NCI-H2196 (cell line): Measurements from ENCODE around the gene EIF2B5.

Experiments
- DNase-seq: peaks from one replicate; lab custom pipeline; 2025; ENCODE audit not compliant: unreplicated experiment; lab: John Stamatoyannopoulos, UW

The EIF2B5 gene

DNA sequence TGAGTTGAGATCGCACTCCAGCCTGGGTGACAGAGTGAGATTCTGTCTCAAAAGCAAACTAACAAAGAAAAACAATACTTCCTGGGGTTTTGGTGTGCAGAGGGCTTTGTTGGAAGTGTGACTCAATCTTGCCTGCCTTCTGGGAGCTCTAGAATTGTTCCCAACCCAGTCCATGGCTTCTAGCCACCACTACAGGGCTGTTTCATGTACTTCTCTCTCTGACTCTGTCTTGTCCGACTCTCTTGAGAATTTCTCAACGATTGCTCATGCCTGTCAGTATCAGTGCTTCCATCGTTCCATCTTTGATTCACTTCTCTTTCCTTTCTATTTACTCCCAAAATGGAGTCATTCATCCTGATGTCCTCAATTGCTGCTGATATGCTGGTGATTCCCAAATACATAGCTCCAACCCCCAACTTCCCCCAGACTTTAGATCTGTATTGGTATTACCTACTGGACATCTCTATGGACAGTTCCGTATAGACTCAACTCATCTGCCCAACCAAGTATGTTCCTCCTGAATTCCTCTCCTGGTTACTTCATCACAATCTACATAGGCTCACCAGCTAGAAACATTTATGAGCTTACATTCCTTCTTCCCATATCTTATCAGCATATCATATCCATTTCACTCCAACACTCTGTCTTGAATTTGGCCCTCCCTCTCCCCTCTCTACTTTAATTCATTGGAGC lies 37.7 kb downstream of the EIF2B5 start:
- no peak for DNase-seq

DNA sequence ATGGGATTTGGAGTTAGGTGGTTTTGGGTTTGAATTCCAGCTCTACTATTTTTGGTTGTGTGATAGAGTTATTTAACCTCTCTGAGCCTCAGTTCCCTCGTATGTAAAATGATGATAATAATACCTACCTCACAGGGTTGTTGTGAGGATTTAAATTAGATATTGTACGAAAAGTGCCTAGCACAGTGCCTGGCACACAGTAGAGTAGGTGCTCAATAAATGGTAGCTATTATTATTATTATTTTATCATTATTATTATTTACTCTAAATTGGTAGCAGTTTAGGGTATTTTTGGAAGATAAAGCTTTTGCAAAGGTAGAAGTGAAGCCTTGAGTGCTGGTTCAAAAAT lies 38.2 kb downstream of the EIF2B5 start:
- no peak for DNase-seq

DNA sequence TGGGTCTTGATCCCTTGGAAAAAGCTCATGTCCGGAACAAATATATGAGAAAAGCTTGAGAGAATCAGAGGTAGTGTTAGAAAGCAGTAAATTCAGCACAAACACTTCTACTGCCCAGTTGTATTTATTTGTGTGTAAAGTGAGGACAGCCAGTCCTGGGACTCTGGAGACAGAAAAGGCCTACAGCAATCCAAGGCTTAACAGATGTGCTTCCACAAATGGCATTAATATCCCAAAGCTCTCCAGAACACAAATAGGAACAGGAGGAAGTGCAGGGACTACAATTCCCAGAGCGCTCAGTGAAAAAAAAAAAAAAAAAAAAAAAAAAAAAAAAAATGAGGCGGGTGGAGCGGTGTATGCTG lies 39.1 kb downstream of the EIF2B5 start:
- no peak for DNase-seq

DNA sequence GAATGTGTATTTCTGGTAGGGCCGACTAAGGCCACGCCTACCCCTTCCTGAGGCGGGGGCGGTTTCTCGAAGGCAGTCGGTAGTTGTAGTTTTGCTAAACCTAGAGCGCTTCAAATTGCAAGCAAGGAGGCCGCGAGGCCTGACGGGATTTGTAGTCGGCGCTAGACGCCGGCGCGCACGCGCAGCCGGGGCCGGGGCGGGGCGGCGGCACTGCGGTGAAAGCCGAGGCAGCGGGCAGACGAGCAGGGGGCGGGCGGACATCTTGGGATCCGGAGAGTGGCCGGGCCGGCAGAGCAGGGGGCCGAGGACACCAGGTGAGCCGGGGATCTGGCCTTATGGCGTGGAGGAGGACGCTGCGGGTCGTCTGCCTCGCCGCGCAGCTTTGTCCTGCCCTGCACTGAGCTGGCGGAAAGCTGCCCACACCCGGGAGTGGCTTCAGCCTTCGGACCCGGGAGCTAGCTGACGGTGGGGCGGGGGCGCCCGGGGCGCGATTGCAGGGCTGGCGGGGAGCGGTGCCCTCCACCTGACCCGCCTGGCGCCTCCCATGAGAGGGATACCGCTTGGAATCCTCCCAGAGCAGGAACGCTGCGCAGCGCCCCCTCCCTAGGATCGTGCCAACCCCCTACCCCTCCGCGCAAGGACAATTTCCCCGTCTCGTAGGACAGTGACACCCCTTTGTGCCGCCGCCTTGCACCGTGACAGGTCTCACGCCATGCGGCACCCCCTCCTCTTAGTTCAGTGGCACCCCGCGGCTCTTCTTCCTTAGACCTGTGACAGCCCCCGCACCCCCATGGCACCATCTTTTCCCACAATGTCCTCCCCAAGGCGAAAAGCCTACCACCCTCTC lies 39.7 kb downstream of the EIF2B5 start, which contains the start of gene AP2M1:
TSS of gene AP2M1 (plus strand) at position 210 of the 847 bp plus-strand sequence. CDS start 2,139 bp downstream, outside the sequence.
- DNase-seq = peak; percentile 99

DNA sequence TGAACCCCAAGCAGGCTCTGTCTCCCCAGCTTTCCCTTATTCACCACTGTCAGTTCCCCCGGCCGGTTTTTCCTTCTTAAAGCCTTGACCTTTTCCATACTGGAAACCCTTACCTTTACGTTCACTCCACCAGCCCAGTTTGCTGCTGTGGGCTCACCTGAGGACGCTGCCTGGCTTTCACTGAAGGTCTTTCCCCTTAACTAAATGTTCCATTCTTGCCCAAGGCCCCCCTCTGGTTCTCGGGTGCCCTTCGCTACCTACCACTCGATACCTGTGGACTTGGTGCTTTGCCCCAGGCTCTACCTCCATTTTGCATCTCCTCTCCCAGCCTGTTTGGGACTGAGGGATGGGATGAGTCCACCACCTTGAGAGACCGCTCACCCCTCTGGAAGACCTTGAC lies 40.3 kb downstream of the EIF2B5 start:
- no peak for DNase-seq

DNA sequence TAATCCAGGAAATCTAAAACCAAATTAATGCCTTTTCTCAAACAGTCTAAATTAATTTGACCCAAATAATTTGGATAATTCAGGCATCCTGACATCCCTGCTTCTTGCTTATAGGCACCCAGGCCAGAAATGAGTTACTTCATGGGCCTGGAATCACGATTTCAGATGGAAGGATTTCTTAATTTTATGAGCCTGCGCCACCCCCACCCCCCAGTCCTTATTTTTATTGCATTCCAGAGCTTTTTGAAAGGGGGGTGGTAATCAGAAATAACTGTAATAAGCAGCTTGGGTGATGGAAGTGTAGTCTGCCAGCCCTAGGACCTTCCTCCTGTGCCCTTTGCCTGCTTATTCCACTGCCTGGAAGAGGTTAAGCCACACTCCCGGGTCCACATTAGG lies 40.8 kb downstream of the EIF2B5 start:
- no peak for DNase-seq

DNA sequence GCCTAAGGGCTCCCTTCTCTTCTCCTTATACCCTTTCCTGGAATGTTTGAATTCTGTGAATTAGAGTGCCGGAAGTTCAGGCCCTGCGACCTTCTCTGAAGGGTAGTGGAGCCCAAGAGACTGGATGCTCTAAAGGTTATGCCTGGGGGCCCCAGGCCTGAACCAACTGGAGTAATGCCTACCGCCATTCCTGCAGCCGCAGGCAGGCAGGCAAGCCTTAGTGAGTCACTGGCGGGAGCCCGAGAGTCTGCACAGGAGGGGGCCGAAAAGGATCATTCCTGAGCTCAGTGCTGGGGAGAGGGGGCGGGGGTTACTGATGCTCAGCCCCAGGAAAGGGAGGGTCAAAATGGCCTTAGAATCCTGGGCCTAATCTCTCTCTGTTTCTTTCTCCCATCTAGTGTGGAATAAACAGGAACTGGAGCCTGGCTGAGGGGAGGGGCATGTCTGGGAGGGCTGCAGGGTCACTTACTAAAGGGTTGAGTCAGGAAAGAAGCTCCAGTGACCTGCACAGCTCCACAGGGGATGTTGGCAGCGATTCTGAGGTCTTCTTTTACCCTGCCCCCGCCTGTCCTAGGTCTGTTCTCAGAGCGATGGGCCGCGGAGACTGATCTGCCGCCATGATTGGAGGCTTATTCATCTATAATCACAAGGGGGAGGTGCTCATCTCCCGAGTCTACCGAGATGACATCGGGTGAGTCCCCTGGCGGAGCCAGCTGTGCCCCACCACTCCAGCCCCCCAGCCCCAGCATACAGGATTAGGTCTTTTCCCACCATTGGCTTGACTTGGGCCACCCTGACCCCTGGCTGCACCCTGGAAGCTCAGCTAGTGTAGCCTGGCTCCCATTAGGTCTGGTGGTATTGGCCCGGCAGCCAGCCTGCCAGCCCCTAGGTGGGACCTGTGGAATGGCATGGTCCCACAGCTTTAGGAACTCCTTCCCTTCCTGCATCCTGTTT lies 41.5 kb downstream of the EIF2B5 start:
- DNase-seq = no peak

DNA sequence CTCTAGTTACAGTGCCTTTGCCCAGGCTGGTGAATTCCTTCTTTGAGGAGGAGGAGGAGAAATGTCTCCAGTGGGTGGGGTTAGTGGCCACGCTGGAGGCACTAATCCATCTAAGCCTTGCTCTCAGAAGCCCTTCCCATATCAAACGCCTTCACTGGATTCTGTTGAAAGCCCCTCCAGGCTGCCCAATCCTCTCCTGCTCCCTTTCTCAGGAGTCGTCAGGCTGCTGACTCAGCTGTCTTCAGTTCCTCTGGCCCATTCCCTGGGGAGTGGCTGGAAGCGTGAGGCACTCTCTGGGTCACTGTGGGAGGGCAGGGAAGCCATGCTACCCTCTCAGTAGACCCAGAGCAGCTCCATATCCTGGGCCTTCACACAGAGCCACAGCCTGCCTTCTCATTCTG lies 42.2 kb downstream of the EIF2B5 start:
- DNase-seq = no peak

DNA sequence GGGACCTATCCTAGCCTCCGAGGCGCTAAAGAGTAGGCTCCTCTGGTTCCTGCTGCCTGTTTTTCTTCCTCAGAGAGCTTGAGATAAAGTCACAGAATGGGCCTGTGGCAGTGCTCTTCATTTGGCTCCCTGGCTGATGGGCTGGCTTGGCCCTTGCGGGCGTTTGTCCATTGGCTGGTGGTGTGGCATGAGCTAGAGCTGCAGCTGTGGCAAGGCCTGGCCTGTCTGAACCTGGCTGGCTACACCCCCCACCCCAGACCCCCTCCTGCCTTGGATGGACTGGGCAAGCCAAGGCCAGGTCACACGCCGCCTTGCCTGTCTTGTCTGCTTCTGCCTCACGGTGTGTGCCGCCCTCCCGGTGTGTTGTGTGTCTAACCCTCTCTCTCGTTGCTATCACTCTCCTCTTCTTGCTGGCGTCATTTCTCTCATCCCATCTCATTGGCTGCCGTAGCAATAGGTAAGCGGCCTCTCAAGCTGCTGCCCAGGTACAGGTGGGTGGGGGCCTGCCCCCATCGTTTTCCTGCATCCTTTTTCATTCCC lies 42.7 kb downstream of the EIF2B5 start:
- no peak for DNase-seq

DNA sequence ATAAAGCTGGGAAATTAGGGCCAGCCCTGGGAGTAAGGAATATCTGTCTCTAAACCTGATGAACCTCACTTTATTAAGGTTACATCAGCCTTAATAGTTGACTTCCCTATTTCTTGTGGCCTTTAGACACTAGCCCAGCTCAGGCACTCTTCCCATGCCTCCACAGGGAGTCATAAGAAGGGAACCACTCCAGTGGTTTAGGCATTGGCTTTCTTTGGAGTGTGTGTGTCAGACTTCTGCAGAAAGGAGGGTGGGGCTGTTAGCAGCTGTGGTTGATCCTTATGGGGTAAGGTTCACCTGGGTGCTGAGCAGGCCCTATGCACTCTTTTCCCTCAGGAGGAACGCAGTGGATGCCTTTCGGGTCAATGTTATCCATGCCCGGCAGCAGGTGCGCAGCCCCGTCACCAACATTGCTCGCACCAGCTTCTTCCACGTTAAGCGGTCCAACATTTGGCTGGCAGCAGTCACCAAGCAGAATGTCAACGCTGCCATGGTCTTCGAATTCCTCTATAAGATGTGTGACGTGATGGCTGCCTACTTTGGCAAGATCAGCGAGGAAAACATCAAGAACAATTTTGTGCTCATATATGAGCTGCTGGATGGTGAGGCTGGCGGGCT lies 43.5 kb downstream of the EIF2B5 start:
- DNase-seq = no peak

DNA sequence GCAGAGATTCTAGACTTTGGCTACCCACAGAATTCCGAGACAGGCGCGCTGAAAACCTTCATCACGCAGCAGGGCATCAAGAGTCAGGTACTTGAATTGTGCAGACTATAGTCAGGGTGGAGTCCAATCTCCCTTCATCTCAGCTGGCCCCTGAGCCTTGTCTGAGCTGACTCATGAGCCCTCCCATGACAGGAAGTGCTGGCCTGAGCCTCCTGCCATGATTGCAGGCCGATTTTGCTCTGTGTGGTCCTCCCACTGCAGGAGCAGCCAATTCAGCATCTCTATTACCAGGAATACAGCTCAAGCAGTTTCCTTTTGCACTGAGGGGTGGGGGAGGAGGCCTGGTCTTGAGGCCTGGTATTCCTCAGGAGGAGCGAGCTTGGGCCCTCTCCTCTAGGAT lies 45.0 kb downstream of the EIF2B5 start:
- no peak for DNase-seq

DNA sequence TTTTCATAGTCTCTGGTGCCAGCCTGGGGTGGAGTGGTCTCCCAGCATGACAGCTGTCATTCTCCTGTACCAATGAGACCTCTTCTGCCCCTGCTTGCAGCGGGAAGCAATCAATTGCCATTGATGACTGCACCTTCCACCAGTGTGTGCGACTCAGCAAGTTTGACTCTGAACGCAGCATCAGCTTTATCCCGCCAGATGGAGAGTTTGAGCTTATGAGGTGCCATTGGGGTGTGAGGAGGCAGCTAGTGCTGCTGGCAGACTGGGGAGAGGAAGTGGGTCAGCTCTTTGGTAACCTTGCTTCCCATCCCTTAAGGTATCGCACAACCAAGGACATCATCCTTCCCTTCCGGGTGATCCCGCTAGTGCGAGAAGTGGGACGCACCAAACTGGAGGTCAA lies 46.4 kb downstream of the EIF2B5 start:
- no peak for DNase-seq

DNA sequence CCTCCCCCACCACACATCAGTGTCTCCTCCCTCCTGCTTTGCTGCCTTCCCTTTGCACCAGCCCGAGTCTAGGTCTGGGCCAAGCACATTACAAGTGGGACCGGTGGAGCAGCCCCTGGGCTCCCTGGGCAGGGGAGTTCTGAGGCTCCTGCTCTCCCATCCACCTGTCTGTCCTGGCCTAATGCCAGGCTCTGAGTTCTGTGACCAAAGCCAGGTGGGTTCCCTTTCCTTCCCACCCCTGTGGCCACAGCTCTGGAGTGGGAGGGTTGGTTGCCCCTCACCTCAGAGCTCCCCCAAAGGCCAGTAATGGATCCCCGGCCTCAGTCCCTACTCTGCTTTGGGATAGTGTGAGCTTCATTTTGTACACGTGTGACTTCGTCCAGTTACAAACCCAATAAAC lies 48.5 kb downstream of the EIF2B5 start:
- DNase-seq = no peak

DNA sequence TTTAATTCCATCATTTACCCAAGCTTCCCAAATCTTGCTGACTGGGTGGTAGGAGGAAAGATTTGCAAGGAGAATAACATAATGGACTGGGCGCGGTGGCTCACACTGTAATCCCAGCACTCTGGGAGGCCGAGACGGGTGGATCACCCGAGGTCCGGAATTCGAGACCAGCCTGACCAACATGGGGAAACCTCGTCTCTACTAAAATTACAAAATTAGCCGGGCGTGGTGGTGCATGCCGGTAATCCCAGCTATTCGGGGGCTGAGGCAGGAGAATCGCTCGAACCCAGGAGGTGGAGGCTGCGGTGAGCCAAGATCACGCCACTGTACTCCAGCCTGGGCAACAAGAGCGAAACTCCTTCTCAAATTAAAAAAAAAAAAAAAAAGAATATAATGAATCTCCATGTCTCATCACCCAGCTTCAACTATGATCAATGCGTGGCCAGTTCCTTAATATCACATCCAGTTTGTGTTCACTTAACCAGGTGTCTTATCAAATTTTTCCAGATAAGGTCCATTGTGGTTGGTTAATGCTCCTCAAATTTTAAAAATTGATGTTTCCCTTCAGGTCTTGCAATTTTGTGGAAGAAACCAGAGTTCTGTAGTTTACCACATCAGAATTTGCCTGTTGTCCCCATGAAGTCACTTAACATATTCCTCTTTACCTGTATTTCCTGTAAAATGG lies 49.5 kb downstream of the EIF2B5 start:
- DNase-seq = no peak

DNA sequence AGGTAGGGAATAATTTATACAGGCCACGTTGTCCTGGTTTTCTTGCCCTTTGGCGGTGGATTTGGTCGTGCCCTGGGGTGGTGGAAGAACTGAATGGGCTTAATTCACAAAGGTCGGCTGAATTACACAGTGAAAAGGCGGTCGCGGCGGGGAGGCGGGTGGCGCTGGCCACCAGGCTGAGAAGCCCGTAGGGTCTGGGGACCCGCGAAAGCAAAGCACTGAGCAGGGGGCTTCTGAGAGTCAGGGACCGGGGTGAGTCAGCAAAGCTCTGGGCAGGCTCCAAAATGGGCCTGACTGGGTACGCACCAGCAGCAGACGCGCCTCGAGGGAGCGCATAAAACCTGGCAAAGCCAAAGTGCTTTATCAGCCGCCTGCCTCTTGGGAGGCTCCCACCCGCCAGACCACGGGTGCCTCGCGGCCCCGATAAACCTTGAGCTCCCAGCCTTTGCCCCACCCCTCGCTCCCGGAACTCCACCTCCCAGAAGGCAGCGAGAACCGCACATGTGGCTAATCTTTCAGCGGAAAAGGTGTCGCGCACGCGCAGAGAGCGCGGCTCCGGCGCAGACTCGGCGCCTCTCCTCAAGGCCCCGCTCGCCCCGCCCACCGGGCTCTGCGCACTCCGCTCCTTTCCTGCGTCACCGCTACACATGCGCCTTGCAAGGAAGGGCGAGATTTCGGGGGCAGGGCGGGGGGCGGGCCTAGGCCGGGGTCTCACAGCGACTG lies 50.5 kb downstream of the EIF2B5 start:
- peak; percentile 100 for DNase-seq

DNA sequence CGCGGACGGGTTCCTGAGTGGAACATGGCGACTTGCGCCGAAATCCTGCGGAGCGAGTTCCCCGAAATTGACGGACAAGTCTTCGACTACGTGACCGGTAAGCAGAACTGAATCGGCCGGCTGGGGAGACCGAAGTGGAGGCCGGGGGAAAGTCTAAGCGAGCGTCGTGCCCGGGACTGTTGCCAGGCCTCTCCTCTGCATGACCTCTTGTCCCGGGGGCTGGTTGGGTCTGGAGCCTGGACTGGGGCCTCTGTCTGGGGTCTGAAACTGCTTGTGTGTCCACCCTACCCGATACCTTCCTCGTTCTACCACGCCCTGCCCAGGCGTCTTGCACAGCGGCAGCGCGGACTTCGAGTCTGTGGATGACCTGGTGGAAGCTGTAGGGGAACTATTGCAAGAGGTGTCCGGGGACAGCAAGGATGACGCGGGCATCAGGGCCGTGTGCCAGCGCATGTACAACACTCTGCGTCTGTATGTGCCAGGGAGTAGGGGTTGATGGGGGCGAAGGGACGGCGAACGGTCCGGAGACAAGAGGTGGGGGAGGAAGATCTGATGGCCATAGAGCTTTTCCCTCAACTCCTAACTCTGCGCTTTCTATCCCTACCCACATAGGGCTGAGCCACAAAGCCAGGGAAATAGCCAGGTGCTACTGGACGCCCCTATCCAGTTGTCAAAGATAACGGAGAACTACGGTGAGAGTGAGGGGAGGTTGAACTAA lies 51.2 kb downstream of the EIF2B5 start, which contains the start of gene ABCF3:
TSS of gene ABCF3 (plus strand) at position 16 of the 718 bp plus-strand sequence. CDS start at position 25, 9 bp downstream.
- no peak for DNase-seq

DNA sequence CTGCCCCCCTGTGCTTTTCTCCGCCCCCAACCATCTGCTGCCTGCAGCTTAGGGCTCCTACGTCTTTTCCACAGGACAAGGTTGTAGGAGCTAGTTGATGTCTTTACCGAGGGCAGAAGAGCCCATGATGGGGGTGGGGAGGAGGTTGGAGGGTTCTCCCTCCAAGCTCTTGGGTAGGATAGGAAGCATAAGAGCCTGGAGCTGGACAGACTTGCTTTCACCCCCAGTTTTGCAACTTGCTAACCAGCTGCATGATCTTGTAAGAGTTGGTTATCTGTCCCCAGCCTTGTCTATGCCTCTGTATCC lies 51.7 kb downstream of the EIF2B5 start:
- no peak for DNase-seq

DNA sequence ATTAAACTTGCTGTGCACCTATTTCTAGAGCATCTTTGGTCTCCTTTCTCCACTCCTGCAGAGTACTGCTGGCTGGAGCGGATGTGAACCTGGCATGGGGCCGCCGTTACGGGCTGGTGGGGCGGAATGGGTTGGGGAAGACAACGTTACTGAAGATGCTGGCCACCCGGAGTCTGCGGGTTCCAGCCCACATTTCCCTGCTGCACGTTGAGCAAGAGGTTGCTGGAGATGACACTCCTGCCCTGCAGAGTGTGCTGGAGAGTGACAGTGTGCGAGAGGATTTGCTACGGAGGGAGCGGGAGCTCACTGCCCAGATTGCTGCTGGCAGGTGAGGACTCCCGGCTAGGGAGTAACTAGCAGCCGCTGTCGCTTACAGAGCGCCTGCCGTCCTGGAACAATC lies 52.9 kb downstream of the EIF2B5 start:
- DNase-seq = no peak

DNA sequence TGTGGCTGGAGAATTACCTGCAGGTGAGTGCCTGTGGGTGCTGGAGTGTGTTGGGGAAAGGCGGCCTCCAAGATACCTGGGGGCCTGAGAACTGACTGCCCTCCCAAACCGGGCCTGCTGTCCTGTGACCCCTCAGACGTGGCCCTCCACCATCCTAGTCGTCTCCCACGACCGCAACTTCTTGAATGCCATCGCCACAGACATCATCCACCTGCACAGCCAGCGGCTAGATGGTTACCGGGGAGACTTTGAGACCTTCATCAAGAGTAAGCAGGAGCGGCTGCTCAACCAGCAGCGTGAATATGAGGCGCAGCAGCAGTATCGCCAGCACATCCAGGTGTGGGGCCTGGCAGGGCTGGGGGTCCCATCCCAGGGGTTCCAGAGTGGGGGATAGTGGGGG lies 54.3 kb downstream of the EIF2B5 start:
- DNase-seq = no peak
